ENCODE results near the gene LYSMD2.

DNA sequence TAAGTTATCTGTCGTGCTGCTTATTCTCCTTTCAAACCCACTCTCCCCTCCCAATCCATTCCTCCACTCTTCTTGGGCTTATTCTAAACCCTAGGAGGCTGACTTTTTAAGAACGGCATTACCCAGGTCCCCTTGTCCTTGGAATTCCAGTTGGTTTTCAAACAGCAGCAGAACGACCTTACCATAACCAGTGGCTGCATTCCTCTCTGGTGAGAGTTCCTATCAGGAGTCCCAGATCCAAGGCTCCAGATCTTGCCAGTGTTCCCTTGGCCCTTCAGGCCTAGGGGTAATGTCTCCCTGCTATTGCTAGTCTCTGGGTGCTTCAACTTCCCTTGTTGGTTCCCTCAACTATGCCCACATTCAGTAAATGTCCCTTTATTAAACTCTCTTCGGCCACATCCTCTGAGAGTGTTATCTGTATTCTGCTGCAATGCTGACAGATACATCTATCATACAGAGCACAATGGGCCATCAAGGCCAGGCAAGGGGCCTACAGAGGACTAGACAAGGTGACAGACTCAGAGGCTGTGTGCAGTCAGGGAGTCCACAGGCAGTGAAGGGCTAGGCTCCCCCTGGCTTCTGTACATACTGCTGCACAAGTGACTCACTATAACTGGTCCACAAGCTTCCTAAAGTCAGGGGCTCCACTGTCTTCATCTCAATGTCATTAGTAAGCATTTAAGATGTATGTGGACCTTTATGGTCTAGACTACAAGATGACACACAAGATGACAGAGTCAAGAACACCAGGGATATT lies 10.1 kb downstream of the LYSMD2 start:
- TF ChIP-seq, protein P1, sequence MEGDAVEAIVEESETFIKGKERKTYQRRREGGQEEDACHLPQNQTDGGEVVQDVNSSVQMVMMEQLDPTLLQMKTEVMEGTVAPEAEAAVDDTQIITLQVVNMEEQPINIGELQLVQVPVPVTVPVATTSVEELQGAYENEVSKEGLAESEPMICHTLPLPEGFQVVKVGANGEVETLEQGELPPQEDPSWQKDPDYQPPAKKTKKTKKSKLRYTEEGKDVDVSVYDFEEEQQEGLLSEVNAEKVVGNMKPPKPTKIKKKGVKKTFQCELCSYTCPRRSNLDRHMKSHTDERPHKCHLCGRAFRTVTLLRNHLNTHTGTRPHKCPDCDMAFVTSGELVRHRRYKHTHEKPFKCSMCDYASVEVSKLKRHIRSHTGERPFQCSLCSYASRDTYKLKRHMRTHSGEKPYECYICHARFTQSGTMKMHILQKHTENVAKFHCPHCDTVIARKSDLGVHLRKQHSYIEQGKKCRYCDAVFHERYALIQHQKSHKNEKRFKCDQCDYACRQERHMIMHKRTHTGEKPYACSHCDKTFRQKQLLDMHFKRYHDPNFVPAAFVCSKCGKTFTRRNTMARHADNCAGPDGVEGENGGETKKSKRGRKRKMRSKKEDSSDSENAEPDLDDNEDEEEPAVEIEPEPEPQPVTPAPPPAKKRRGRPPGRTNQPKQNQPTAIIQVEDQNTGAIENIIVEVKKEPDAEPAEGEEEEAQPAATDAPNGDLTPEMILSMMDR (IDR thresholded peaks at IDR 0.05) = no peak
- TF ChIP-seq EZH2 (IDR thresholded peaks at IDR 0.05) (no peak), EZH2phosphoT487 (IDR thresholded peaks at IDR 0.05) (no peak)

All from neural progenitor cell (in vitro differentiated cells).